NCI-H748 (cell line): ENCODE data around the gene TMEM61.
"Not testable (repeated sequence)": the region's sequence is repeated elsewhere in the genome, so short reads cannot be mapped to it uniquely, and the experiment has no call there.

Source experiments
- DNase-seq: peaks from one replicate; lab custom pipeline; 2025; ENCODE audit not compliant: unreplicated experiment; lab: John Stamatoyannopoulos, UW

TMEM61 gene

DNA sequence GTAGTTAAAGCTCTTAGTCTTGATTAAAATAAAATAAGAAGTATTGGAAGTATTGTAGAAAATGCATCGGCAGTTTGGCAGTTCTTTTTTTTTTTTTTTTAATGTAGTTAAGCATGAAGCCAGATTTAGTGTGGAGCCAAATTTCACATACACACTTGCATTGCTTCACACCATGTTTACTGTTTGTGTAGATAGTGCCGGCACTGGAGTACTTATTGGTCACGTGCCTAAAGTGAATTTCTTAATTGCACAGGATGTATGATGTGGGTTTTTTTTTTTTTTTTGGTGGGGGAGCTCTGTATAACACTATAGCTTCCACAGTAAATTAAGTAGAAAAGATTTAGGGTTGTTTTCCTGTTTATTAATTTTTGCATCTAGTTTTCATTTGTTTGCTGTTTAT, 21.2 kb upstream of the TMEM61 start:
- DNase-seq: no peak

DNA sequence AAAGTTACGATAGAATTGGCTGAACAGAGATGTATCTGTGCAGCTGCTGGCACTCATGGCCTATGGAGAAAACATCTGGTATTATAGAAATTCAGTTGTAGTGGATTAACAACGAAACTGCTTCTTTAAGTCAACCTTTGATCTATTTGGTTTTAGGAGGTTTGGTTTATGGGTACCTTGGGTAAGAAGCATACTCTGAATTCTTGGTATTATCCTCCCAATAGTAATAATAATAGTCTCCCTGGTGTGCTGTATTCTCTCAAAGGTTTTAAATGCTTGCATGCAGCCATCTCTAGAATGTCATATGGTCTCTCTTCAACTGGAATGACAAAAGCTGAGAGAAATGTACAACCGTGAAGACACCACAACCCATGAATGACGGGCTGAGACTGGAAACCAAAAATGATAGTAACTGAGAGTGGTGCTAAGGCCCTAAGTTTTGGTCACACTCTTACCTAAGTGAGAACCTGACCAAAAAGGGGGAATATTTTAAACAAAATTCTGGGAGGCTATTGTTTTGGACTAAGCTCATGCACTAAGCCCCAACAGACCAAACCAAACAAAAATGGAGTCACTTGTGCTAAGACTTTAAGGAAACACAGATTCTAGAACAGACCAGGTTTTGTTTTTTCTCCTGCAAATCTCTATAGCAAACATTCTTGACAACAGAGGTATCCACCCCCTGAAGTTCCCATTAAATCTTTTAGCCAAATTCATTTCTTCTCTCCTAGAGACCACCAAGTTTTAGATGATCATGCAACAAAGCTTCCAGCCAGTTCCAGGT, 17.6 kb upstream of the TMEM61 start:
- no peak for DNase-seq

DNA sequence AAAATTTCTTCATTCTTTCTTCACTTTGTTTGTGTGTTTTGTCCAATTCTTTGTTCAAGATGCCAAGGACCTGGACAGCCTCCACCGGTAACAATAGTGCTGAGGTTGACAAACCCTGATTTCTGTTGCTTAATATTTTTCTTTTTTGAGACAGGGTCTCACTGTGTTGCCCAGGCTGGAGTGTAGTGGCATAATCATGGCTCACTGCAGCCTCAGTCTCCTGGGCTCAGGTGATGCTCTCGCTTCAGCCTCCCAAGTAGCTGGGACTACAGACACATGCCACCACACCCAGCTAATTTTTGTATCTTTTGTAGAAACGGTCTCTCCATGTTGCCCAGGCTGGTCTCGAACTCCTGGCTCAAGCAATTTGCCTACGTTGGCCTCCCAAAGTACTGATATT, 16.6 kb upstream of the TMEM61 start:
- DNase-seq: not testable (repeated sequence)

DNA sequence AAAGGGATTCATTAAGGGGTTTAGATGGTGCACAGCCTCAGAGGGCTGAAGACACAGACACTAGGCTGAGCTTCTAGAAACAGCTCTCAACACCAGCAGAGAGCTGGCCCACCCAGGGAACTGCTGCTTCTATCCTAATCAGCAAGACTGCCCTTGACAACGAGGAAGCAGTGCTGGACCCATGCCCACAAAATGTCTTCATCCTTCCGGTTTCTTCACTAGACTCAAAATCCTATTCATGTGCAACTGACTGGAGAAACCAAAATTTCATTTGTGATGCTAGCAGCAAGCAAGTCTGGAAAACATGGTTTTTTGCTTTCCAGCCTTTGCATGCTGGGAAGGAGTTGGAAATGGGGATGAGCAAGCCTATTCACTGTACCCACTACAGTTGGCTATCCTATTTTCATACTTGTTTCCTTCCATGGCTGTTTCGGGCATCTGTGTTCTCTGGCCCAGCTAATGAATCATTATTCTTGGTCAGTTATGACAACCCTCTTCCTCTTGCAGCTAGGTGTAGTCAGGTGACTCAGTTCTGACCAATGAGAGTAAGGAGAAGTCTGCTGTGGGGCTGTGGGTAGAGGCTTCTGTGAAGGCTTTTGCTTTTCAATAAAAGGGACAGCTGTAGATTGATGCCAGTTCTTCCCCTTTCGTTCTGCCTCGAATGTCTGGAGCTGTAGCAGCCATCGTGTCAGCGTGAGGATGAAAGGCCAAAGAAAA, 14.6 kb upstream of the TMEM61 start:
- DNase-seq: no peak

DNA sequence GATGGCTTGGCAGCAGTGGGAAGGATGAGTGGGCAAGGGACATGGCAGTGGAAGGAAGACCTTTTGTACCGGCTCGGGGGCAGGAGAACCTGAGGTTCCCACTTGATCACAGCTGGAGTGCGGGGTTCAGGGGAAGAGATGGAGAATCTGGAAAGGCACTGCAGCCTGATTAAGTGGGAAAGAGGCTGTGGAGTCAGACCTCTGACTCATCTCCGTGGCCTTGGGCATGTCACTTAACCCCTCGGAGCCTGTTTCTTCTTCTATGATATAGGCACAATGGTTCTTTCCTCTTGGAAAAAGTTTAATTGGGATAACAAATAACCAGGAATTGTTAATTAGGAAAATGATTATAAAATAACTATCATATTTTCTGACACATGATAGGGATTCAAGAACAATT, 13.1 kb upstream of the TMEM61 start:
- no peak for DNase-seq

DNA sequence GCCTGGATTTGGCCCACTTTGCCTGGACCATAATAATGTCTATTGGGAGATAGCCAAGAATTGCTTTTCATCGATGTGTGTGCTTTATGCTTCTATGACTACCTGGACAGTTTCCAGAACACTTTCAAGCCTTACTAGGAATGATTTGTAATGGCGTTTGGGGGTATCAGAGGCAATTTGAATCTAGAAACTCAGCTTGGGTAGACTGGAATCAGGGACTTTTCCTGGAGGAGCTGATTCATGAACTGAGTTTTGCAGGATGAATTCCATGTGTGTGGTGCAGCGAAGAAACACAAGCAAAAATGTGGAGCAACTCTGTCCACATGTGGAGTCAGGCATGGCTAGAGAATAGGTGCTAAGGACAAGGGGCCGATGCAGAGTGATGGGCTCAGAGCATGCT, 11.9 kb upstream of the TMEM61 start:
- DNase-seq: no peak

DNA sequence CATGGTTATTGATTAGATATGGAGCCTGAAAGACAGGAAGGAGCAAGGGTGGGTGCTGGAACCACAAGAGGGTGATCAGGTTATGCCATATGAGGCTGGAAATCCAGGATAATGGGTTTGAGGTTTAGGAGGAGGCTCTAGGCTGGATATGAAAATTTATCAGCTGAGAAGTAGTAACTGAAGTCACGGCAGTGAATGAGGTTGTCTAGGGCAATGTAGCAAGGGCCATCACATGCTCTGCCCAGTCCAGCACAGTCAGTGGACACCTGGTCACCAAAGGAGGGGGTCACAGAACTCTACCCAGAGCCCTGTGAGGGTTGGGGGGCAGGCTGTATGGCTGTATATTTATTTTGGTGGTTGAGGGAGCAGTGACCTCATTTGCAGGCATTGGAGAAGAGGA, 10.5 kb upstream of the TMEM61 start:
- no peak for DNase-seq

DNA sequence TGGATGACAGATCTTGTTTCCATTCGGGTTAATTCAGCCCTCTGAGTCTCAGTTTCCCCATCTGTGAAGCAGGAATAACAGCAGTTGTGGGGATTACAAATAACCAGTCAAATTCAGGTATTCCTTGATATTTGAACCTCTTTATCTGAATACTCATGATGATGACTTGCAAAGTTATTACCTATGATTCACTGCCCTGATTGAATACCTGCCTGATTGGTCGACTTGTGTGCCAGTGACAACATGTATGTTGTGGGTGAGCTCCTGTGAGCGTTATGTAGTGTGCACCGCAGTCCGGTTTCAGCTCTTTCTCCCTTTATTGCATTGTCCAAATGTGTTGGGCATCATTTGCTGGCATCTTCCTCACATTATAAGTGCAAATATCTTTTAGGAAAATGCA, 9.5 kb upstream of the TMEM61 start:
- DNase-seq: no peak

DNA sequence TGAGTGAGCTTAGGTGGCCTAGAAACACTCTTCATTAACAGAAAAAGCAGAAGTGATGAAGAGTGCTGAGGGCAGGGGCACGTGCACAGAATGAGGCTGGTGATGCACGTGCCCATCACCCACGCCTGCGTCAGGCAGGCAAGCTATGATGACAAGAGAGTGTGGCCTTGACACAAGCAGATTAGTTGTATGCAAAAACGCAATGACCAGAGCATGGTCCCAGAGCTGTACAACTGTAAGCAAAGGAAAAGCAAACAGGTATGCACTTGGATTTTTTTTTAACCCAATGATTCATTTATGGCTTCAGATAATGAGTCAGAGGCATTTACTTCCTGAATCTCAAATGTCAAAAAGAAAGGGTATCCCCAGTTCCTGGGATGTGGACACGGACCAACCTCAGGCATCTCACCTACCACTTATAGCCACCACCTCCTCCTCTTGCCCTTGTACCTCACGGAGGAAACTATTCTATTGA, 9.1 kb upstream of the TMEM61 start:
- no peak for DNase-seq

DNA sequence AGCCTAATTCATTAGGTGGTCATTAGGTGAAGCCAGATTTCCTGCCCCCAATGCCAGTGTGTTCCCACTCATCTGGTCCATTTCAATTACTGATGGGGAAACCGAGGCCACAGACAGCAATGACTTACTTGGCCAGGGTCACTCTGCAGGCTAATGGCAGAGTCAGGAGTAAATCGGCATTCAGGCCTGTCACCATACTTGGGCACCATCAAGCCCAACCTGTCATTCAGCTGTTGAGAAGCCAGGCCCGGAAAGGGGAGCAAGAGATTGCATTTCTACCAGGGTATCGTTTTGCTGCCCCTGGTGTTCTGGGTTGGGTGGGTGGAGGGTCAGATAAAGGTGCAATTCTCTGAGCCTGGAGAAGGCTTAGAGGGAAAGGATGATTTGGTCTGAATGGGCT, 8.0 kb upstream of the TMEM61 start:
- DNase-seq: no peak

DNA sequence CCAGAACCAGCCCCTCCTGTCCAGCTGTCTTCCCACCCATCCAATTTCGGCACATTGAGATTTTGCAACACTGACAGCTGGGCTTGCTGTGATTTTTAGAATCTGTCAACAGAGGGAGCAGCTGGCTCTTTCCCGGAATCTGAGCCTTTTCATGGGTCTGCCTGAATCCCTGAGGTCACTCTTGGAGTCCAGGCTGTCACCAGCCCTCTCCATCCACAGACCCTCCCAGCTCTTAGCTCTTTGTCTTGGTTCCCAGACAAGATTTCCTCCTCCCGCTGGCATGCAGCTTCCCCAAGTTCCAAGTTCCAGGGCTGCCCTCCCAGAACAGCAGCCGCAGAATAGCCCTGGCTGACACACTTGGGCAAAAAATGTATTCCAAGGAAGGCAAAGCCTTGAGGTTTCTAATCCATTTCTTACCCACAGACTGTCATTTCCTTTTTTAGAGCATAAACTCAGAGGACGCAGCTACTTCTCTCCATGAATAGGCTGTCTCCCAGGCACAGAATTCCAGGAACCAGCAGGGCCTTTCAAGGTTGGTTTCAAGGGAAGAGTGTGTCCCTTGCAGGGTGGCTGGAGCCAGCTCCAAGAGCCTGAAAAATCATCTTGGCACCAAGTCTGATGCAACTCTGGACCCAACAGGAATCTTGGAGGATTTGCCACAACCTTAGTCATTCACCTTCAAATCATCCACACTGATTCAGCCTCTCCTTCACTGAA, 7.1 kb upstream of the TMEM61 start:
- peak; percentile 77 for DNase-seq

DNA sequence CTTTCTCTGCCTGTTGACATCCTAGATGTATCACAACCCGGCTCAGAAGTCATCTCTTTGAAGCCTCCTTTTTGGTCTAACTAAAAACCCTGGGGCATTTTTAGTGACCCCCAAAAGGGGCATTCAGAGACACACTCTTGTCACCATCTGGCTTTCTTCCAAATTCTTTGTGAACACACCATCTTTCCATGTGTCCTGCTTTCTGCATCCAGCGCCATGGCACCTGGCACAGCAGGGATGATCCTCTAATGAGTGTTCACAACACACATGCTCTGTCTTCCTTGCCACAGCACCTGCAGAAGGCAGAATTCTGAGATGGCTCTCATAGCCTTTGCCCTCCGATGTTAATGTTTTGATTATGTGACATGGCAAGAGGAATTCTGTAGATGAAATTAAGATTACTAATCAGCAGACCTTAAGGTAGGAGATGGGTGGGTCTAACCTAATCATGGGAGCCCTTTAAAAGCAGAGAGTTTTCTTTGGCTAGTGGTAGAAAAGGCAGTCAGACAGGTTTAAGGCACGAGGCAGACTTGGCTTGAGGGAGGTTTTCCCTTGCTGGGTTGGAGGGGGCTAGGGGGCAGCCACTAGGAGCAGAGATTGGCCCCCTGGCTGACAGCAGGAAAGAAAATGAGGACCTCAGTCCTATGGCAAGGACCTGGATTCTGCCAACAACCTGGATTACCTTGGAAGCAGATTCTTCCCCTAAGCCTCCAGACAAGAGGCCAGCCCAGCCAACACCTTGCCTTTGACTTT, 4.9 kb upstream of the TMEM61 start:
- peak; percentile 93 for DNase-seq

DNA sequence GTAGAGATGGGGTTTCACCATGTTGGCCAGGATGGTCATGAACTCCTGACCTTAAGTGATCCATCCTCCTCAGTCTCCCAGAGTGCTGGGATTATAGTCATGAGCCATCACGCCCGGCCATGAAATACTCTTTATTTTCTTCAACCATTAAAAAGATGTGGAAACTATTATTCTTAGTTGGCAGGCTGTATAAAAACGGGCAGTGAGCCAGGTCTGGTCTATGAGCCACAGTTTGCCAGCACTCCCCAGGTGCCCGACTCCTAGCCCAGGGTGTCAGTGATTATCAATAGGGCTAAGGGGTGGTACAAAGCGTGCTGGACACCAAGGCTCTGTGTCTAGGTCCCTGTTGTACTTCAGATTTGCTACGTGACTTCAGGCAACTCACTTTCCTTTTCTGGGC, 3.7 kb upstream of the TMEM61 start:
- no peak for DNase-seq

DNA sequence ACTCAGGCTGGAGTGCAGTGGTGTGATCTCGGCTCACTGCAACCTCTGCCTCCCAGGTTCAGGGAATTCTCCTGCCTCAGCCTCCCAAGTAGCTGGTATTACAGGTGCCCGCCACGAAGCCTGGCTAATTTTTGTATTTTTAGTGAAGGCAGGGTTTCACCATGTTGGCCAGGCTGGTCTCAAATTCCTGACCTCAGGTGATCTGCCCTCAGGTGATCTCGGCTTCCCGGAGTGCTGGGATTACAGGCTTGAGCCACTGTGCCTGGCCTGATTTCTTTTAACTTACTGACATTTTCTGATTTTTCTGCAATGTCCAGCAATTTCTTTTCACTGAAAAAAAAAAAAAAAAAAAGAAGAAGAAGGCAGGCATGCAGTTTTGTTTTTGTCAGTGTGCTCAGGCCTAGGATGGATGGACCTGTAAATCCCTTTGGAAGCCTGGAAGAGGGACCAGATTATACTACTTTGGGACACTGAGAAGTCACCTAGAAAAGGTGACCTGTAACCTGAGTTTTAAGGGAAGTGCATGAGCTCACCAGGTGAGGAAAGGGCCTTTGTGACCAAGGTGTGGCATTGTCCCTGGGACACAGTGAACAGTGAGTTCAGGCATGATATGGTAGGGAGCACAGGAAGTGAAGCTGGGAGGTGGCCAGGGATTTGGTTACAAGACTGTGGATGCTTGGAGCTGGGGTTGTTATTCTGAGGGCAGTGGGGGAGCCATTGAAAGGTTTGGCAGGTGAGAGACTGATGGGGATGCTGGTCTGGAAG, 2.7 kb upstream of the TMEM61 start:
- peak; percentile 55 for DNase-seq

DNA sequence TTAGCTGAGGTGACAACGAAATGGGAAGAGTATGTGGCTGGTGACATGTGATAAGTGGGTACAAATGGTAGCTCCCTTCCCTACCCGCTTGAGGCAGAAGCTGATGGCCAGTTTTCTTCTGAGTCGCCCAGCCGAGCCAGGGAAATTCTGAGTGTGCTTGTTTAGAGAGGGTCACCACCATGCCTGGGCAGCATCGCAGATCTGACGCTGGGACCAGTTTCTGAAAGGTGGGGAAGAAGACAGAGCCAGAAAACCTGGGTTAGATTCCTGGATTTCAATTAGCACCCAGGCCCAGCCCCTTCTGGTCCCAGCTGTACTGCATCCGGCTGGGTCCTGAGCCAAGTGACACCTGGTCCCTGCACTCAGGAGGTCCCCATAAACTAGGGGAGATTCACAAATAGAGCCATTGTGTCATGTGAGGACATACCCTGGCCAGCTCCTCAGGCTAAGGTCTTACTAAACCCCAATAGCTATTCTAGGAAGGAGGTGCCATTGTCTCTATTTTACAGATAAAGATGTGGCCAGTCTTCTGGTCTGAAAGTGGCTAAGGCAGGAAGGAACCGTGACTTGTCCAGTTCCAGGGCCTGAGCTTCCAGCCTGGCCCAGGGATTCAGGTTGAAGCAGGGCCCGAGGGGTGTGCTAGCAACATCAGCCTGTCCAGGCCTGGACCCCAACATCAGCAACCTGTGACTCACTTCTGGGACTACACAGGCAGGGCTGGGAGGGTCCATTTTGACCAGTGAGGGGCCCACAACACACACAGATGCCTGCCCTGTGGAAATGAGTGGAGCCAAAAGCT, 1.7 kb upstream of the TMEM61 start:
- DNase-seq: no peak

DNA sequence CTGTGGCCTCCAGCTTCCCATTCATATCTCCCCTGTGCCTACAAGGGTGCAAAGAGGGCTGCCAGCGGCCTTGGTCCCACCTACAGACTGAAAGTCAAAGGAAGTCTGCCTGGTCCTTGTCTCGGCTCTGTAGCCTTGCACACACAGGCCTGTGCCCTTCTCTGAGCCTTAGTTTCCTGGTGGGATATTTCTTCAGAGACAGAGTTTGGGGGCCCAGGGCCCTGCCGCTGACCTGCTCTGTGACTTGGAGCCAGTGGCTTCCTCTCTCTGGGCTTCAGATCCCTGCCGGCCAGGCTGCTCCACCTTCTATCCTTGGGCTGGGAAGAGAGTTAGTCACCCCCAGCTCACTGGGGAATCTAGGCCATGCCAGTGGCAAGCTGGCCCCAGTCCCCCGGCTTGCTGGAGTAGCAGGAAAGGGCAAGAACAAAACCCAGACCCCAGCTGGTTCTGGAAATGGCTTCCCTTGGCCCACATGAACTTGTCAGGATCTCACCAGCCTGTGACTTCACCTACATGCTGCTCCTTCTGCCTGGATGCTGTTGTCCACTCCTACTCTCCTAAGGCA, 1.0 kb upstream of the TMEM61 start:
- no peak for DNase-seq

DNA sequence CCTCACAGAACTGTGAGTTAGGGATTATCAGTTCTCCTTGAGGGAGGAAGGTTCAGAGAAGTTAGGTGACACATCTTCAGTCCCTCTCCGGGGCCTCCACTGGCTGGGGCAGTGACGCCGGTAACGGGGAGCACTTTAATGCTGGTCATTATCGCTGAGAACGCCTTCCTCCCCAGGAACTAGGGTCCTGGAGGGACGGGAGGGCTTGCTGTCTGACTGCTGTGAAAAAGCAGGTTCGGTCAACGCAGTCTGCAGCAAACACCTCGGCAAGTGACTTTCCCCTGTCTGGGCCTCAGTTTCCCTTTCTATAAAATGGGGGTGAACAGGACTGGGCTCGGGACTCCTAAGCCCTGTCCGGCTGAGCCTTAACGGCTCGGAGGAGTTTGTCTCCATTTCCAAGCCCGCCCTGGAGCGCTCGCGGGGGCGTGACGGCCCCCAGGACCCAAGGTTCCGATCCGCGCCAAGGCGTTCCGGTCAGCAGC, 341 bp upstream of the TMEM61 start:
- peak; percentile 18 for DNase-seq

DNA sequence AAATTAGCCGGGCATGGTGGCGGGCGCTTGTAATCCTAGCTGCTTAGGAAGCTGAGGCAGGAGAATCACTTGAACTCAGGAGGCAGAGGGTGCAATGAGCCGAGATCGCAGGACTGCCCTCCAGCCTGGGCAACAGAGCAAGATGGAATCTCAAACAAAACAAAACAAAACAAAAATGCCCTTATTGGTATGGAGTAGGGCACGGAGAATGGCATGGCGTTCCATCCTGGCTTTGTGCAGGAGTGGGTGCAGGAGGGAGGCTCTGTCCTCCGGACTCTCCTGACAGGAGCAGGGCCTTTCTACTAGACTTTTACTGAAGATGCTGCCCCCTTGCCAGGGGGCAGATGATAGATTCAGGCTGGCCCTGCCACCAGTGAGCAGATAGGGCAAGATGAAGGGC, 1.0 kb downstream of the TMEM61 start:
- no peak for DNase-seq

DNA sequence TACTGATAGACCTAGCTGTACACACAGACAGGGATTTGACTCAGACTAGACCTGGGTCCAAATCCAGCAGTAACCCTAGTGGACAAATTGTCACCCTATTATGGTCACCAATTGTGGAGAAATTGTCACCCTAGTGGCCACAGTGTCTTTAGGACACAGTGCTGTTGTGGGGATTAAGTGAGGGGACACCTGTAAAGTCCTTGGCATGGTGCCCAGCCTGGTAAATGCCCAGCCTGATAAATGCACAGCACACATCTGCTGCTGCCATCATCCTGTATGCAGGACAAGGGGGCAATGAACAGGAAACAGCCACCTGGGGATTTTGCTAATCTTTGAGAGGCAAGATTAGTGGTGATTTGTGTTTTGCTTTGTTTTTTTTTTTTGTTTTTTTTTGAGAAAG, 2.3 kb downstream of the TMEM61 start:
- DNase-seq: peak; percentile 98
